Panc1 (cell line): ENCODE results near the gene UNC13A.

Experiments
- POLR2AphosphoS5 ChIP-seq: IDR thresholded peaks from 2 replicates; pipeline ENCODE4 v1.6.1; 2012; ENCODE audit warnings: mild to moderate bottlenecking, low read depth, low read length, moderate library complexity
- TF ChIP-seq, protein P1 (sequence below): fragments of 450-650 bp; IDR thresholded peaks from 2 replicates; pipeline ENCODE4 v1.5.1; 2017; ENCODE audit warnings: mild to moderate bottlenecking

- TF ChIP-seq, protein P1, sequence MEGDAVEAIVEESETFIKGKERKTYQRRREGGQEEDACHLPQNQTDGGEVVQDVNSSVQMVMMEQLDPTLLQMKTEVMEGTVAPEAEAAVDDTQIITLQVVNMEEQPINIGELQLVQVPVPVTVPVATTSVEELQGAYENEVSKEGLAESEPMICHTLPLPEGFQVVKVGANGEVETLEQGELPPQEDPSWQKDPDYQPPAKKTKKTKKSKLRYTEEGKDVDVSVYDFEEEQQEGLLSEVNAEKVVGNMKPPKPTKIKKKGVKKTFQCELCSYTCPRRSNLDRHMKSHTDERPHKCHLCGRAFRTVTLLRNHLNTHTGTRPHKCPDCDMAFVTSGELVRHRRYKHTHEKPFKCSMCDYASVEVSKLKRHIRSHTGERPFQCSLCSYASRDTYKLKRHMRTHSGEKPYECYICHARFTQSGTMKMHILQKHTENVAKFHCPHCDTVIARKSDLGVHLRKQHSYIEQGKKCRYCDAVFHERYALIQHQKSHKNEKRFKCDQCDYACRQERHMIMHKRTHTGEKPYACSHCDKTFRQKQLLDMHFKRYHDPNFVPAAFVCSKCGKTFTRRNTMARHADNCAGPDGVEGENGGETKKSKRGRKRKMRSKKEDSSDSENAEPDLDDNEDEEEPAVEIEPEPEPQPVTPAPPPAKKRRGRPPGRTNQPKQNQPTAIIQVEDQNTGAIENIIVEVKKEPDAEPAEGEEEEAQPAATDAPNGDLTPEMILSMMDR, result no peak
- TF ChIP-seq POLR2AphosphoS5, result no peak
These were observed 63.1 kb downstream of the UNC13A start for GRCh38 chr19:17625043-17625442.
